Limb (tissue), 2 donors: ENCODE results near the gene HABP4.

ENCODE experiments used
- DNase-seq, 2 donors: peaks; one replicate each; pipeline ENCODE4 v3.0.0-alpha.2; 2016; ENCODE audit errors: extremely low spot score in 2 of 2

HABP4 gene, protein sequence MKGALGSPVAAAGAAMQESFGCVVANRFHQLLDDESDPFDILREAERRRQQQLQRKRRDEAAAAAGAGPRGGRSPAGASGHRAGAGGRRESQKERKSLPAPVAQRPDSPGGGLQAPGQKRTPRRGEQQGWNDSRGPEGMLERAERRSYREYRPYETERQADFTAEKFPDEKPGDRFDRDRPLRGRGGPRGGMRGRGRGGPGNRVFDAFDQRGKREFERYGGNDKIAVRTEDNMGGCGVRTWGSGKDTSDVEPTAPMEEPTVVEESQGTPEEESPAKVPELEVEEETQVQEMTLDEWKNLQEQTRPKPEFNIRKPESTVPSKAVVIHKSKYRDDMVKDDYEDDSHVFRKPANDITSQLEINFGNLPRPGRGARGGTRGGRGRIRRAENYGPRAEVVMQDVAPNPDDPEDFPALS

DNA sequence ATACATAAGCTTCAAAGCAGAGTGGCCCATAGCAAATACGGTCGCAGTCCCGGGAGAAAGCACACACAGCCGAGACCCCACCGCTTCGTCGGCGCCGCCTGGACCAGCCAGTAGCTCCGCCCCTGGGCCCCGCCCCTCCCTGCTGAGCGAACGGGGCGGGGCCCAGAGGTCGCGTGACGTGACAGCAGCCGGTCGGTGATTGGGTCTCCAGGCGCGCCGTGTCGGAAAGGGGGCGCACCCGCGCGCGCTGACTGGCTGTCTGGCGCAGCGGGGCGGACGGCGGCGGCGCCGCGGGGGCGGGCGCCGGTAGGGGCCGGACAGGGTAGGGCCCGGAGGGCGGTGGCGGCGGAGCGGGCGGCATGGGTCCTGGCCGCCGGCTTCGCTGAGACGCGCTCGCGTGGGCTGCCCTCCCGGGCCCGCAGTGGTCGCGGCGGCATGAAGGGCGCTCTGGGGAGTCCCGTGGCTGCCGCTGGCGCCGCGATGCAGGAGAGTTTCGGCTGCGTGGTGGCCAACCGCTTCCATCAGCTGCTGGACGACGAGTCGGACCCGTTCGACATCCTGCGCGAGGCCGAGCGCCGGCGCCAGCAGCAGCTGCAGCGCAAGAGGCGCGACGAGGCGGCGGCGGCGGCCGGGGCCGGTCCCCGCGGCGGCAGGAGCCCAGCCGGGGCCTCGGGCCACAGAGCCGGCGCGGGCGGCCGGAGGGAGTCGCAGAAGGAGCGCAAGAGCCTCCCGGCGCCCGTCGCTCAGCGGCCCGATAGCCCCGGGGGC is at the start of gene HABP4:
Gene HABP4 (plus strand): TSS at position 325 of the 768 bp plus-strand sequence. CDS start 111 bp downstream, at position 436.
- peak; percentile 97 to 98 for DNase-seq

DNA sequence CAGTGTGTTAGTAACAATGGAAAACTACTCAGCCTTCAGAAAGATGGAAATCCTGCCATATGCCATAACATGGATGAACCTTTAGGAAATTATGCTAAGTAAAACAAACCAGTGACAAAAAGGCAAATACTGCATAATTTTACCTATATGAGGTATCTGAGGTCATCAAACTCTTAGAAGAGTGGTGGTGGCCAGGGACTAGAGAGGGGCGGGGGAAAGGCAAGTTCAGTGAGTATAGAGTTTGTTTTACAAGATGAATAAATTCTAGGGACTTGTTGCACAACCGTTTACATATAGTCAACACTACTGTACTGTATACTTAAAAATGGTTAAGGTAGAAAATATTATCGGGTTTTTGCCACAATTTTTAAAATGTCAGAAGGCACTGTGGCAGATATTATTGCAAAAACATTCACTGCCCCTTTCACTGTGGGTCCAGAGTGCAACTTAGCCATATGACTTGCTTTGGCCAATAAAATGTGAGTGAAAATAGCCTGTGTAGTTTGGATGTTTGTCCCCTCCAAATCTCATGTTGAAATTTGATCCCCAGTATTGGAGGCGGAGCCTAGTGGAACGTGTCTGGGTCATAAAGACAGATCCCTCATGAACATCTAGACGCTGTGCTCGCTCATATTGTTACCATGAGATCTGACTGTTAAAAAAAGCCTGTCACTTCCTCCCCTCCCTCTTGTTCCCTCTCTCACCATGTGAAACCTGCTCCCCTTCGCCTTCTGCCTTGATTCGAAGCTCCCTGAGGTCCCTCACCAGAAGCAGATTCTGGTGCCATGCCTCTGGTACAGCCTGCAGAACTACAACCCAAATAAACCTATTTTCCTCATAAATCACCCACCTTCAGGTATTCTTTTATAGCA is 41.3 kb upstream of the HABP4 start:
- no peak for DNase-seq

DNA sequence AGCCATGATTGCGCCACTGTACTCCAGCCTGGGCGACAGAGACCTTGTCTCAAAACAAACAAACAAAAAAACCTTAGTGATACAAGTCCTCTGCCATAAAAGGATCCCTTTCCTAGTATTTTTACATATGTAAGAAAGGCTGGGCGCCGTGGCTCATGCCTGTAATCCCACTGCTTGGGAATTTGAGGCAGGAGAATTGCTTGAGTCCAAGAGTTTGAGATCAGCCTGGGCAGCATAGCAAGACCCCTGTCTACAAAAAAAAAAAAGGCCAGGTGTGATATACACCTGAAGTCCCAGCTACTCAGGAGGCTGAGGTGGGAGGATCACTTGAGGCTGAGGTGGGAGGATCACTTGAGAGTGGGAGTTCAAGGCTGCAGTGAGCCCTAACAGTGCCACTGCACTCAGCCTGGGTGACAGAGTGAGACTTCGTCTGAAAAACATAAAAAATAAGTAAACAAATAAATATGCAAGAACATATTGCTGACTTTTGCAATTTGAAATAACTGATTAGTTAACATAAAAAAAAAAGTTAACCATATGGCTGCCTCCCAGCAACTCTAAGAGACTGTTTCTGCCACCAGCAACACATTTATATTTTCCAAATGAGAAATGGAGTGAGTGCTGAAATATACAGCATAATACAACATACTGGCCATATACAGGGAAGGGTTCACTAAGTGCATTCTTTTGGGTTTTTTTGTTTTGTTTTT is 38.7 kb upstream of the HABP4 start:
- no peak for DNase-seq

- DNase-seq, result no peak
Observed at GRCh38 chr9:96412174-96412913, 37.6 kb upstream of the HABP4 start.

- no peak for DNase-seq
Observed at GRCh38 chr9:96413302-96414221, 36.4 kb upstream of the HABP4 start.

DNA sequence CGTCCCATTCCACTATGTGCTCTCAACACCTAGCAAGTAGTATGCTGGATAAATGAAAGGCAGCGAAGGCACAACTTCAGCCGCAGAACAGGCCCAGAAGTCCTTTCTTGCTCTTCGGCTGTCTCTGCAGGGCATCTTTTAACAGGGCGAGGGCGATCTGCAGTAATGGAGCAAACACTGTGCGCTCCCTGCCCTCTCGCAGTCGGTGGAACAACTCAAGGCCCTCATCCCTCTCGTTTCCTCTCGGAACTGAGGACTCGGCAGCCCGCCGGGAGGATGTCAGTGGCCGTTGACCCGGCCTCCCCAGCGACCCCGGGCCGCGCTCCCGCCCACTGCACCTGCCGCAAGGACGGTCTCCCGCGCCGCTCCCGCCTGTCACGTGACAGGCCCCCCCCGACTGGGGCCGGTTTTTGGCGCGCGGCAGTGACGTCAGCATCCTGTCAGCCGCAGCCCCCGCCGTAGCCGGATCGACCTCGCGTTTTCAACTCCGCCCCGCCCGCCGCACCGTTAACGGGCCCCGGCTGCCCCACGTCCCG is 32.9 kb upstream of the HABP4 start:
- DNase-seq, result peak; percentile 87 to 96

GRCh38 chr9:96417661-96418082 is 32.3 kb upstream of the HABP4 start:
- DNase-seq, result no peak

GRCh38 chr9:96418083-96418919 is 31.7 kb upstream of the HABP4 start, which contains the start of gene ZNF367:
Gene ZNF367, minus strand, starts transcription at chr9:96418370. Its CDS starts 338 bp downstream, at chr9:96418032.
- peak; percentile 96 to 97 for DNase-seq

DNA sequence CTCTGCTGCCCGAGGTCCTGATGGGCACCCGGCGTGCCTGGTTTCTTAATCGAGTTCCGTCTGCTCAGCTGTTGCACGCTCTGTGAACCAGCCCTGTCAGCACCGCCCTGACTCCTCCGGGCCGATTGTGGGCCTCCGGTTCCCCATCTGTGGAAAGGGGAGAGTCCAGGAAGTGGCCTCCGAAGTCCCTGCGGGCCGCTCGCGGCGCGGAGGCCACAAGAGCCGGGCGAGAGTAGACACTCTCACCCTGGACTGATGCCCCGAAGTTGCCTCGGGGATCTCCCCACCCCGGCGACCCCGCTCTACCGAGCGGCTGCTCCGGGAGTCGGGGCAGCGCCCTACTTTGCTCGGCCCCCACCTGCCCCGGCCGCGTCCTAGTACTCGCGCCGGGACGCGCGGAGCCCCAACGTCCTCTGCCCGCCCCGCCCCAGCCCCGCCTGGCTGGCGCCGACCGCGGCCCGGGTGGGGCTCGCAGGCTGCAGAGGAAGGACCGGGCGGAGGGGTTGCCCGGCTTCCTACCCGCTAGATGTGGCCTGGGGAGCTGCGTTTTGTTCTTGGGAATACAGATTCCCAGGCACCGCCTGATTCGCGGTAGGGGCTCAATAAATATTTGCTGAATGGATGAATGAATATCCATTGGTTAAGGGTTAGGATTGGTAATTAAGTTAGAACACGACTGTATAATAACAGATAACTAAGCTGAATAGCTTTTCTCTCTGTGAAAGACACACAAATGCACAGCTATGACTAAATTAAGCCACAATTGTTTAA is 30.9 kb upstream of the HABP4 start:
- DNase-seq, result peak; percentile 52 to 77

- DNase-seq, result no peak
Observed at GRCh38 chr9:96419691-96419969, 30.3 kb upstream of the HABP4 start.

- peak in 1 of 2 donors; percentile 49 for DNase-seq
Observed at GRCh38 chr9:96420468-96421219, 29.3 kb upstream of the HABP4 start.

DNA sequence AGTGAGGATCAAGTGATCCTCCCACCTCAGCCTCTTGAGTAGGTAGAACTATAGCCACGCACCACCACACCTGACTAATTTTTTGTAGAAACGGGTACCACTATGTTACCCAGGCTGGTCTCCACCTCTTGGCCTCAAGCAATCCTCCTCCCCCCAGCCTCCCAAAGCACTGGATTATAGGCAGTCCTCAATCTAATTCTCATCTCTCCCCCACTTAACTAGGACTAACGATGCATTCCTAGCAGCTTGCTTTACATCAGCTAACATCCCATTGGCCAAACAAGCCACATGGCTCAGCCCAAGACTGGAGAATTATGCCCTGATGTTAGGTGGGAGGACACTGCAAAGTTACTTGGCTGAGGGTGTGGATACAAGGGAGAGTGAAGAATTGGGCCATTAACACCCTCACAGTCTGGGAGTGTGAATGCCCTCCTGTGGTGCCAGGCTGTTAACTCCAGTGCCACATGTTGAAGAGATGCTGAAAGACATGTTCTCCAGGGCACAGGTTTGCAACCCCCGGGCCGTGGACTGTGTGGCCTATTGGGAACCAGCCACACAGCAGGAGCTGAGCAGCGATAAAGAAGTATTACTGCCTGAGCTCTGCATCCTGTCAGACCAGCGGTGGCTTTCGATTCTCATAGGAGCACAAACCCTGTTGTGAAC is 26.5 kb upstream of the HABP4 start:
- no peak for DNase-seq

- no peak for DNase-seq
Observed at GRCh38 chr9:96423985-96424336, 26.0 kb upstream of the HABP4 start.

DNA sequence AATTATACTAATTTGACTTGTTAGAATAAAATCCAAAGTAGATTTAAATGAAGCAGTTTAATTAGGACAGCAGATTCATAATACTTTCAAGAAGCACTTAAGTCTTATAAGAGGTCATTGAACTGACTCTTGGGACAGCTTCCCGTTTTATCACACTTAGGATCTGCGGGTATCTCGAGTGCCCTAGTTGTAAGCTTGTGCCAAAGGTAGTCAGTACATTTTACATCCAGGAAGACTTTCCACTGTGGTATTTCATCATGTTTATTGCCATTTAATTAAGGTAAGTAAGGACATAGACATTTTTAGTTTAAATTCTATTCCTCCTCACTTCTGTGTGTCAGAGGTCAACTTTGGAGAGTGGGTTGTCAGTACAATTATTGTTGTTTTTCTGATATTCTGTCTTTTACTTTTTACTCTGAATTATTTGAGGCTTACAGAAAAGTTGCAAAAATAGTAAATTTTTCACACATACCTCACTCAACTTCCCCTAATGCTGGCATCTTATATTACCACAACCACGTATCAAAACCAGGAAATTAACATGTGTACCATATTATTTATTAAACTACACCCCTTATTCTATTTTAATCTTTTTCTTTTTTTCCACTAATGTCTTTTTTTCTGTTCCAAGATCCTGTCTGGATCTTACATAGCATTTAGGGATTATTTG is 24.3 kb upstream of the HABP4 start:
- DNase-seq, result no peak

DNA sequence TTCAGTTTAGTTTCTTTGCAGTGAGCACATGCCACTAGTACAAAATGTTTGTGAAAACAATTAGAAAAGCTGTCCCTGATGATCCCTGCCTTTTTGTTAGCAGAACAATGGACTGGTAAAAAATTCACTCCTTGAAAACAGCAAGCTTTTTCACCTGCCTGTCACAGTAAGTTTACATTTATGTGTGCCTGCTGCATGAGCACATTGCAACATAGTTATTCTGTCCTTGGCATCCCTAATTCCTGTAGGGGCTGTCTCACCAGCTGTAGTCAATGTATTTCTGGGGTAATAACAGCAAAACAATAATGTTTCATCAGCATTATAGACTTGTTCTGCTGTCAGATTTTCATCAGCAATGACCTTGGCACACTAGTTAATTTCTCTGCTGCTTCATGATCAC is 20.2 kb upstream of the HABP4 start:
- DNase-seq, result no peak

DNA sequence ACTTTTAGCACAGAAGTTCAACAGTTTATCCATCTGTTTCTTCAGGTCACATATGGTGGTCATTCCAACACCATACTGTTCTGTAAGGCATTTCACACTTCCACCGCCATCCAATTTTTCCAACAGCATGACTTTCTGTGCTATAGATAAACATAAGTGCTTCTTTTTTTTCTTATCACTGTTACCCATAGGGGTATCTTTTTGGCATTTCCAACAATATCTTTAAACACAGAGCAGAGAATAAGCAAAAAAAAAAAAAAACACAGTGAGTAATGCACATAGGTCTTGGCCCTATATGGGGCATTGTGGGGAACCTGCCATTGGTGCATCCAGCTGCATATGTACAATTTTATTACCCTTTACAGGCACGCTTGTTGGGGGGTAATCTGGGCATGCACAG is 19.6 kb upstream of the HABP4 start:
- DNase-seq, result no peak
